Tibial nerve (tissue), 4 donors: ENCODE data around the gene DNAI7. TPM values are rescaled to one million over a fixed set of nuclear protein-coding genes. Genes with fewer than 3 reads are reported as not detected.
A peak's percentile ranks its signal among the peaks of the same experiment; 100 is the strongest.

Experiments used
- DNase-seq, 2 donors: peaks; one replicate each; pipeline ENCODE4 v3.0.0-alpha.2; 2019; ENCODE audit warnings: low spot score in 2 of 2
- H3K27ac ChIP-seq, 4 donors: fragments of 200-600 bp; sonication (generic) in 3 of 4; one replicate each; pipeline ENCODE4 v1.5.1; 2017 to 2019; ENCODE audit warnings: mild to moderate bottlenecking in 1 of 4
- H3K27me3 ChIP-seq, 2 donors: fragments of 200-600 bp; sonication (generic) in 1 of 2; one replicate each; pipeline versions ENCODE4 v1.5.1 to v1.6.0; 2017 to 2019
- H3K36me3 ChIP-seq, 3 donors: fragments of 200-600 bp; sonication (generic); one replicate each; pipeline ENCODE4 v1.5.1; 2018 to 2019
- H3K4me1 ChIP-seq, 4 donors: fragments of 200-600 bp; sonication (generic) in 3 of 4; one replicate each; pipeline ENCODE4 v1.5.1; 2017 to 2019
- H3K4me3 ChIP-seq, 4 donors: fragments of 200-600 bp; sonication (generic) in 3 of 4; one replicate each; pipeline ENCODE4 v1.5.1; 2017 to 2019; ENCODE audit warnings: mild to moderate bottlenecking in 1 of 4, moderate library complexity in 1 of 4
- H3K9me3 ChIP-seq, 4 donors: fragments of 200-600 bp; sonication (generic) in 3 of 4; one replicate each; pipeline ENCODE4 v1.5.1; 2017 to 2019
- CTCF ChIP-seq, 5 experiments: fragments of 200-600 bp in 3 of 5; fragments of 450-650 bp in 2 of 5; sonication (generic) in 3 of 5; IDR thresholded peaks; one replicate each; pipeline ENCODE4 v1.5.1; 2016 to 2019; ENCODE audit warnings: antibody characterized with exemption in 5 of 5, mild to moderate bottlenecking in 3 of 5, moderate library complexity in 2 of 5
- EP300 ChIP-seq, 2 donors: sonication (generic); formaldehyde crosslinking; IDR thresholded peaks; one replicate each; pipeline ENCODE4 v1.6.1; 2017; ENCODE audit warnings: antibody characterized with exemption in 2 of 2, mild to moderate bottlenecking in 1 of 2
- POLR2A ChIP-seq, 2 donors: fragments of 450-650 bp; IDR thresholded peaks; one replicate each; pipeline ENCODE4 v1.6.1; 2017; ENCODE audit warnings: antibody characterized with exemption in 2 of 2, mild to moderate bottlenecking in 2 of 2, moderate library complexity in 2 of 2
- WGBS, 2 donors: methylation state at CpG; one replicate each; pipeline ENCODE4 v1.1.5; 2018; 5-methylcytosine and 5-hydroxymethylcytosine counted together
- total RNA-seq, 4 donors: library from RNA; depleted of rRNA; stranded (reverse); fragments of >200 nt; gene quantifications; one replicate each; pipeline ENCODE4 v1.1.0, GENCODE V29; 2016

Gene DNAI7
- total RNA-seq, 4 donors from 2014 or later: 0.21 to 2.0 TPM; not detected in 2

- Histone ChIP-seq H3K27ac (peak overlapping the region in 3 of 4 donors; percentile 93 to 94 (median 94)), H3K27me3 (no peaks in the 10 kb centered on the region), H3K36me3 (no peaks in the 10 kb centered on the region), H3K9me3 (no peaks in the 10 kb centered on the region), H3K4me1 (peaks cover 4 to 26% (median 14%) of the 10 kb centered on the region in 4 donors), H3K4me3 (peak overlapping the region; percentile 69 to 81 (median 70))
- DNase-seq: no peak
- whole genome bisulfite sequencing, 2 donors: 14 to 15% methylated on average over 1 of the region's 1 CpG
- TF ChIP-seq CTCF (IDR thresholded peaks at IDR 0.05) (no peak), POLR2A (IDR thresholded peaks at IDR 0.05) (no peak), EP300 (IDR thresholded peaks at IDR 0.05) (no peak)
Observed at GRCh38 chr12:25194214-25194613, 746 bp downstream of the DNAI7 start.

- Histone ChIP-seq H3K36me3 (no peaks in the 10 kb centered on the region), H3K27me3 (no peaks in the 10 kb centered on the region), H3K9me3 (no peaks in the 10 kb centered on the region), H3K4me1 (peaks cover 0 to 12% (median 6%) of the 10 kb centered on the region in 4 donors), H3K4me3 (no peak overlapping the region), H3K27ac (no peak overlapping the region)
- DNase-seq: no peak
- TF ChIP-seq CTCF (IDR thresholded peaks at IDR 0.05): no peak
- no peak for TF ChIP-seq POLR2A (IDR thresholded peaks at IDR 0.05)
- TF ChIP-seq EP300 (IDR thresholded peaks at IDR 0.05): no peak
- 92 to 95% methylated on average over 6 of the region's 6 CpGs for WGBS, 2 donors
Observed at GRCh38 chr12:25190793-25191192, 4.2 kb downstream of the DNAI7 start.

GRCh38 chr12:25189656-25190055 is 5.3 kb downstream of the DNAI7 start:
- no peak overlapping the region for H3K27ac ChIP-seq
- H3K4me1 ChIP-seq: peaks cover 0 to 11% (median 6%) of the 10 kb centered on the region in 4 donors
- no peaks in the 10 kb centered on the region for H3K36me3 ChIP-seq
- TF ChIP-seq CTCF (IDR thresholded peaks at IDR 0.05) (no peak), EP300 (IDR thresholded peaks at IDR 0.05) (no peak), POLR2A (IDR thresholded peaks at IDR 0.05) (no peak)
- no peaks in the 10 kb centered on the region for H3K27me3 ChIP-seq
- H3K9me3 ChIP-seq: no peaks in the 10 kb centered on the region
- no peak for DNase-seq
- H3K4me3 ChIP-seq: no peak overlapping the region

- H3K27ac ChIP-seq: no peak overlapping the region
- no peak for TF ChIP-seq CTCF (IDR thresholded peaks at IDR 0.05)
- no peak for TF ChIP-seq EP300 (IDR thresholded peaks at IDR 0.05)
- TF ChIP-seq POLR2A (IDR thresholded peaks at IDR 0.05): no peak
- 81 to 85% methylated on average over 2 of the region's 2 CpGs for WGBS, 2 donors
Observed at GRCh38 chr12:25187781-25188180, 7.2 kb downstream of the DNAI7 start.

GRCh38 chr12:25186788-25187402 is 8.1 kb downstream of the DNAI7 start:
- no peaks in the 10 kb centered on the region for H3K27me3 ChIP-seq
- 86 to 91% methylated on average over 3 of the region's 3 CpGs for WGBS, 2 donors
- no peaks in the 10 kb centered on the region for H3K36me3 ChIP-seq
- H3K4me3 ChIP-seq: peak overlapping the region in 1 of 4 donors; percentile 20
- H3K27ac ChIP-seq: no peak overlapping the region
- TF ChIP-seq POLR2A (IDR thresholded peaks at IDR 0.05) (no peak), EP300 (IDR thresholded peaks at IDR 0.05) (no peak), CTCF (IDR thresholded peaks at IDR 0.05) (no peak)
- H3K4me1 ChIP-seq: no peaks in the 10 kb centered on the region
- H3K9me3 ChIP-seq: no peaks in the 10 kb centered on the region
- DNase-seq: no peak

More at GRCh38 chr12:25187781-25188180, 7.2 kb downstream of the DNAI7 start:
- H3K4me1 ChIP-seq: no peaks in the 10 kb centered on the region
- H3K9me3 ChIP-seq: no peaks in the 10 kb centered on the region
- H3K27me3 ChIP-seq: no peaks in the 10 kb centered on the region
- H3K4me3 ChIP-seq: no peak overlapping the region
- no peak for DNase-seq
- H3K36me3 ChIP-seq: no peaks in the 10 kb centered on the region
